HG03159 (cell line): ENCODE results near the gene SH3PXD2A.

Experiments used
- ATAC-seq: cut with Tn5 transposase; IDR thresholded peaks from one replicate; pipeline ENCODE4 v1.9.1; 2021; ENCODE audit warnings: mild to moderate bottlenecking, moderate library complexity; ENCODE audit not compliant: unreplicated experiment

The SH3PXD2A gene

GRCh38 chr10:103835096-103836050 is 20.0 kb downstream of the SH3PXD2A start:
- ATAC-seq, result no peak

DNA sequence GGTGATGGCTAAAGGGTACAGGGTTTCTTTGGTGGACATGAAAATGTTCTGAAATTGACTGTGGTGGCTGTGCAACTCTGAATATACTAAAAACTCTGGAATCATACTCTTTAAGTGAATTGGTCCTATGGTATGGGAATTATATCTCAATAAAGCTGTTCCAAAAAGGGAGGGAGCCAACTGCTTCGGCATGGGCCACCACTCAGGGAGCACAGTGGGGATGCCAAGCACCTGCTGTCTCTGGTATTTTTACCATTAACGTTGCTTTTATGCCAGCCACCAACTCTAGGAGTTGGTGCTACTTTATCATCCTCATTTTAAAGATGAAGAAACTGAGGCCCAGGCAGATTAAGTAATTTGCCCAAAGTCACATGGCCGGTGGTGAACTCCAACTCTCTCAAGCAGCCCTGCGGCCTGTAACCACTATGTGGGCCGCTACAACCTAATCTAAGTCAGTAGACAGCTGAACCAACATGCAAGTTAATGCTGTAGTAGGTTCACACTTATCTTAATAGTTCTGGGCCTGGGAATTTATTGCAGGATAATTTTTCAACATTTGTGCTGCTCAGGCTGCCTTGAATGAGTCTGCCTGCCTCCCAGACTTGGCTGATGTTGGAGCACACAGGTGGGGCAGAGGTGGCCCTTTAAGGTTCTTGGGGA is 20.8 kb downstream of the SH3PXD2A start:
- no peak for ATAC-seq

DNA sequence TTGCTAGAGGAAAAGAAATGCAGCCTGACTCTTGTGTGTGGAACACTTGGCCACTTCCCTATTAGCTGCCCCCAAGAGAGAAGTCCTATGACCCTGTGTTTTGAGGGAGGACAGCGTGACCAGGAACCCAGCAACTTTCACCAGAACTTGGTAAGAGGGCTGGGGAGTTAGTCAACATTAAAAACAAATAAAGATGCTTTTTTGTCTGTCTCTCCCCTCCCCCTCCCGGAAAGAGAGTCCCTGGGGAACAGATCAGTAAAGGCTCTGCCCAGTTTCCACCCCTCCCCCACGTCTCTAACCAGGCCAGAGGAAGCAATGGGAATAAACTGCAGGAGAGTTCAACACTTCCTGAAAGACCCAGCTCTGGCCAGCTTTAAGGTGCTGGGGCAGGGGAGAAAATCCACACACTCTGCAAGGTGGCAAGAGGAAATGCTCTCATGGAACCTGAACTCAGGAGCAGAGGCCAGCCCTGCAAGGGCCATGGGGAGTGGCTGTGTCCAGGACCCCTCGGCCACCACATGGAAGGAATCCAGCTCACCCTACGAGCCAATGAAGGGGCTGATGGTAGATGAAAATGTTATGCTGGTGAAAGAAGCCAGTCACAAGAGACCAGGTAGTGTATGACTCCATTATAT is 21.5 kb downstream of the SH3PXD2A start:
- no peak for ATAC-seq

DNA sequence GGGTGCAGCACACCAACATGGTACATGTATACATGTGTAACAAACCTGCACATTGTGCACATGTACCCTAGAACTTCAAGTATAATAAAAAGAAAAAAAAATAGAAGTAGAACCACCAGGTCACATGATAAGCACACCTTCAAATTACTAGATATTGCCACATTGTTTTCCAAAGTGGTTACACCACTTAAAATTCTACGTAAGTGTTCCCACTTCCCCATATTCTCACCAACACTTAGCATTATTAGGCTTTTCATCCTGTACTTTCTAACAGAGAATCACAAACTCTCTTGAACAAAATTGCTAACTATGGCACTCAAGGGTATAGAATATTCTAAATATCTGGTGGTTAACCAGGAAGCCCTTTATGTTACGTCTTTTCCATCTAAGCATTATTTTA is 22.6 kb downstream of the SH3PXD2A start:
- no peak for ATAC-seq

GRCh38 chr10:103829838-103830465 is 25.4 kb downstream of the SH3PXD2A start:
- ATAC-seq, result no peak

- ATAC-seq, result no peak
These were observed 26.1 kb downstream of the SH3PXD2A start for GRCh38 chr10:103829278-103829677.

DNA sequence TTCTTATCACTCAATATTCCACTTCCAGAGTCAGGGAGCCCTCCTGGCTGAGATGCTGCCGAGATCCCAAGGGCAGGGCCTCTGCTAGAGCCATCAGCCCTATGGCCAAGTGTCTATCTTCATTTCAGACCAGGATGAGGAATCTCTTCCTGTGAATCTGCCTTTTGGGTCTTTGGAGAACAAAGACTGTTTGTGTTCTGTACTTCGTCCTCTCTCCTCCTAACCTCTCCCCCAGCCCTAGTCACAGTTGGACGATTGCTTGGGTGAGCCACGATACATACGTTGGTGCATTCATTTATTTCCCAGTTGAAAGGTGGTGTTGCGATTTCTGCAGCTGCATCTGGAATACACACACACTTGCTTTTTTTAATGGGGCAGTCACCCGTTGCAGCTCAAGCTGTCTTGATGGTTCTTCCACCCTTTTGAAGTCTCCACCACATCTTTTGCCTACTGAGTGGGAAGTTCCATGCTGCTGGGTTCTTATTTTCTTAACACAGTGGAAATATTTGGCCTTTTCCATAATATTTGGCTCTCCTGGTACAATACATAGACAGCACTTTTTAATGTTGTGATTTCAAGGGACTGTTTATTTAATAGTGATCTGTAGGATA is 26.7 kb downstream of the SH3PXD2A start:
- no peak for ATAC-seq

DNA sequence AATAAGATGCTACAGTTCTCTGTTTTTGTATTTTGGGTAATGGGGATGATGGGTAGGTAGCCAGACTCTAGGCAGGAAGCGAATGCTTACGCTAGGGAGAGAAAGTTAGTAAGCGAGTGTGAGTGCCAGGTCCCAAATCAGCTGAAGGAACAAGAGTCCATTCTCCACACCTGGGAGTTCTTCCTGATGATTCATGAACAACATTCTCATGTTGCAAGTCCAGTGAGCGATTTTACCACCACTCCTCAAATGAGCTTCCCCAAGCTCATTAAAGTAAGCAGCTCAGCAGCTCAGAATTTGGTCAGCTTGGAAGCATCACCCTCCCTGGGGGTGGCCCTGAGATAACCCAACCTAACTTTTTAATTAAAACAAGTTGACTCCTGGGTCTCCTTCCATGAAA is 27.3 kb downstream of the SH3PXD2A start:
- ATAC-seq, result no peak

- no peak for ATAC-seq
These were observed 28.5 kb downstream of the SH3PXD2A start for GRCh38 chr10:103826885-103827284.

DNA sequence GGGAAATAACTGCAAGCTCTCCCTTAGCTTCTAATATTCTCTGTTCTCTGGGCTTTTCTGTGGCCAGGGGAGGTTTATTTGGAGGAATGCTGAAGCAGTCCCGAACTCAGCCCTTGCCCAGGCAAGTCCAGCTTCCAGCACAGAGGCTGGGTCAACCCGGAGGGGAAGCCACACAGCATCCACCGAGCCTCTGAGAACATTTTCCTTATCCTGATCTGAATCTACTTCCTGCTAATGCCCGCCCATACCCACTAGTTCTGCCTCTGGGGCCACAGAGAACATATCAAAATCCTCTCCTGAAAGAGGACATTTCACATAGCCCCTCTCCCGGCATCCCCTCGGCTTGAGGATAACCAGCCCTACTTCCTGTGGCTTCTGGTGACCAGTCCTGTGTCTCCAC is 31.1 kb downstream of the SH3PXD2A start:
- ATAC-seq, result no peak

- ATAC-seq, result no peak
These were observed 31.6 kb downstream of the SH3PXD2A start for GRCh38 chr10:103823706-103824272.

- no peak for ATAC-seq
These were observed 32.6 kb downstream of the SH3PXD2A start for GRCh38 chr10:103822800-103823199.

DNA sequence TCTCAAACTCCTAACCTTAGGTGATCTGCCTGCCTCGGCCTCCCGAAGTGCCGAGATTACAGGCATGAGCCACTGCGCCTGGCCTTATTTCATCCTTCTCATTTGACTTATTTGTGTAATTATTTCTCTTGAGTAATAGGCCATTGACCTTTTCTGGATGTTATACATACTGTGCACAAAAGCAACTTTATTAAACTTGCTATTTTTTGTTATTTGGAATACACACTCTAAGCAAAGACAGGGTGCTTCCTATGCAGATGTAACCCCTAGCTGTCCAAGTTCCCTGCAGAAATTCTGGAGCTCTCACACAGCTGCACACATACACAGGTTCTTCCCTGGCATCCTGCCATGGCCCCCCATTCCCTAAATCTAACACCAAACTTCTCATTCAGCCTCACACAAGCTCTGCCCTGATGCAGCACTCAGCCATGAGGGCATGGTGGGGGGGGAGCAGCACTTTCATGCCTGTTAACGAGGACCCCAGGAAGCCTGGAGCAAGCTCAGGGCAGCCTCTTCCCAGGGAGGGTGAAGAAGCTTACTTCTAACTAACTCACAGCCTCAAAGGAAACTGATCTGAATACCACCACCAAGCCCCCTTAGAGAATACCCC is 33.2 kb downstream of the SH3PXD2A start:
- no peak for ATAC-seq

- no peak for ATAC-seq
These were observed 35.0 kb downstream of the SH3PXD2A start for GRCh38 chr10:103820101-103821062.

- ATAC-seq, result no peak
These were observed 35.9 kb downstream of the SH3PXD2A start for GRCh38 chr10:103819493-103819892.

- no peak for ATAC-seq
These were observed 36.5 kb downstream of the SH3PXD2A start for GRCh38 chr10:103818765-103819374.

DNA sequence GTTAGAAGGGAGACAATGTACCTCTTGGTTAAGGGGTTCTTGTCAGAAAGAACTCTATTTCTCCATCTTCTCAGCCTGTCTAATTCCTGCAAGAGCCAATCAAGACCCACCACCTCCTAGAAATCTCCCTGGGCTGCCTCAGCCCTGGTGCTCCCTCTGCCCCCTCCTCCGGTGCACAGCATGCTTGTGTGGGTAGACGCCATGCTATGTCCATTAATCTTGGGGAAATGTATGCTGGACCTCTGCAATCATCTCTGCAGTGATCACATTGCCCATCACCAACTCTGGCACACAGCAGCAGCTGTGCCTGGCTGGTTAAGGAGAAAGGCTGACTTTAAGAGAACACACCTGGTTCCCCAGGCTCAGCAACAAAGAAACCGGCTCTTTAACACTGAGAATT is 37.3 kb downstream of the SH3PXD2A start:
- ATAC-seq, result no peak

GRCh38 chr10:103816431-103816830 is 38.9 kb downstream of the SH3PXD2A start:
- no peak for ATAC-seq
